ENCODE measurements around the gene TAF9.
"Not testable (repeated sequence)": the region's sequence is repeated elsewhere in the genome, so short reads cannot be mapped to it uniquely, and the experiment has no call there.

DNA sequence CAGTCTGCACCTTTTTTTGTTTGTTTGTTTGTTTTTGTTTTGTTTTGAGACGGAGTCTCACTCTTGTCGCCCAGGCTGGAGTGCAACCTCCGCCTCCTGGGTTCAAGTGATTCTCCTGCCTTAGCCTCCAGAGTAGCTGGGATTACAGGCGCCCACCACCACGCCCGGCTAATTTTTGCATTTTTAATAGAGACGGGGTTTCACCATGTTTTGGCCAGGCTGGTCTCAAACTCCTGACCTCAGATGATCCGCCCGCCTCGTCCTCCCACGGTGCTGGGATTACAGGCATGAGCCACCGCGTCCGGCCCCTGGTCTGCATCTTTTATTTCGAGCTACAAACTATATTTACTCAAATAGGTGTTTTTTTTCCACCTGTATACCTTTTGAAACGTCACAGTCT is 1.0 kb upstream of the TAF9 start:
- not testable (repeated sequence) for TF ChIP-seq TAF1 (IDR thresholded peaks at IDR 0.05; ENCODE audit: low read depth); EZH2 (IDR thresholded peaks at IDR 0.05; ENCODE audit: borderline replicate concordance, insufficient read depth, low read length, poor library complexity, severe bottlenecking); MXI1 (conservative IDR thresholded peaks at IDR 0.05; ENCODE audit: poor library complexity, severe bottlenecking); RAD21 (conservative IDR thresholded peaks at IDR 0.05); EP300 (conservative IDR thresholded peaks at IDR 0.05; ENCODE audit: poor library complexity, severe bottlenecking); POLR2AphosphoS5 (IDR thresholded peaks at IDR 0.05)
- TF ChIP-seq, protein P1, sequence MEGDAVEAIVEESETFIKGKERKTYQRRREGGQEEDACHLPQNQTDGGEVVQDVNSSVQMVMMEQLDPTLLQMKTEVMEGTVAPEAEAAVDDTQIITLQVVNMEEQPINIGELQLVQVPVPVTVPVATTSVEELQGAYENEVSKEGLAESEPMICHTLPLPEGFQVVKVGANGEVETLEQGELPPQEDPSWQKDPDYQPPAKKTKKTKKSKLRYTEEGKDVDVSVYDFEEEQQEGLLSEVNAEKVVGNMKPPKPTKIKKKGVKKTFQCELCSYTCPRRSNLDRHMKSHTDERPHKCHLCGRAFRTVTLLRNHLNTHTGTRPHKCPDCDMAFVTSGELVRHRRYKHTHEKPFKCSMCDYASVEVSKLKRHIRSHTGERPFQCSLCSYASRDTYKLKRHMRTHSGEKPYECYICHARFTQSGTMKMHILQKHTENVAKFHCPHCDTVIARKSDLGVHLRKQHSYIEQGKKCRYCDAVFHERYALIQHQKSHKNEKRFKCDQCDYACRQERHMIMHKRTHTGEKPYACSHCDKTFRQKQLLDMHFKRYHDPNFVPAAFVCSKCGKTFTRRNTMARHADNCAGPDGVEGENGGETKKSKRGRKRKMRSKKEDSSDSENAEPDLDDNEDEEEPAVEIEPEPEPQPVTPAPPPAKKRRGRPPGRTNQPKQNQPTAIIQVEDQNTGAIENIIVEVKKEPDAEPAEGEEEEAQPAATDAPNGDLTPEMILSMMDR (IDR thresholded peaks at IDR 0.05; ENCODE audit: poor library complexity, severe bottlenecking) = not testable (repeated sequence)
- TF ChIP-seq, protein P2, sequence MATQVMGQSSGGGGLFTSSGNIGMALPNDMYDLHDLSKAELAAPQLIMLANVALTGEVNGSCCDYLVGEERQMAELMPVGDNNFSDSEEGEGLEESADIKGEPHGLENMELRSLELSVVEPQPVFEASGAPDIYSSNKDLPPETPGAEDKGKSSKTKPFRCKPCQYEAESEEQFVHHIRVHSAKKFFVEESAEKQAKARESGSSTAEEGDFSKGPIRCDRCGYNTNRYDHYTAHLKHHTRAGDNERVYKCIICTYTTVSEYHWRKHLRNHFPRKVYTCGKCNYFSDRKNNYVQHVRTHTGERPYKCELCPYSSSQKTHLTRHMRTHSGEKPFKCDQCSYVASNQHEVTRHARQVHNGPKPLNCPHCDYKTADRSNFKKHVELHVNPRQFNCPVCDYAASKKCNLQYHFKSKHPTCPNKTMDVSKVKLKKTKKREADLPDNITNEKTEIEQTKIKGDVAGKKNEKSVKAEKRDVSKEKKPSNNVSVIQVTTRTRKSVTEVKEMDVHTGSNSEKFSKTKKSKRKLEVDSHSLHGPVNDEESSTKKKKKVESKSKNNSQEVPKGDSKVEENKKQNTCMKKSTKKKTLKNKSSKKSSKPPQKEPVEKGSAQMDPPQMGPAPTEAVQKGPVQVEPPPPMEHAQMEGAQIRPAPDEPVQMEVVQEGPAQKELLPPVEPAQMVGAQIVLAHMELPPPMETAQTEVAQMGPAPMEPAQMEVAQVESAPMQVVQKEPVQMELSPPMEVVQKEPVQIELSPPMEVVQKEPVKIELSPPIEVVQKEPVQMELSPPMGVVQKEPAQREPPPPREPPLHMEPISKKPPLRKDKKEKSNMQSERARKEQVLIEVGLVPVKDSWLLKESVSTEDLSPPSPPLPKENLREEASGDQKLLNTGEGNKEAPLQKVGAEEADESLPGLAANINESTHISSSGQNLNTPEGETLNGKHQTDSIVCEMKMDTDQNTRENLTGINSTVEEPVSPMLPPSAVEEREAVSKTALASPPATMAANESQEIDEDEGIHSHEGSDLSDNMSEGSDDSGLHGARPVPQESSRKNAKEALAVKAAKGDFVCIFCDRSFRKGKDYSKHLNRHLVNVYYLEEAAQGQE (IDR thresholded peaks at IDR 0.05; ENCODE audit: borderline replicate concordance) = not testable (repeated sequence)
